Measurements from ENCODE around the gene TMEM151A. TPM values are rescaled to one million over a fixed set of nuclear protein-coding genes. Genes with fewer than 3 reads are reported as not detected.
"Not testable (repeated sequence)": the region's sequence is repeated elsewhere in the genome, so short reads cannot be mapped to it uniquely, and the experiment has no call there.

Gene TMEM151A
- total RNA-seq, 1 experiment from 2014 or later = 1.5 TPM

- BruUV-seq (replicated peaks) = no TSS peak
- ChIA-PET CTCF (no interaction called here), POLR2A (ENCODE audit: low non-redundant PET) (interaction anchor here (0.6 kb wide), 1 partner anchor 203 kb away, joined by 7 read pairs; no protein-coding TSS in a partner anchor)
- no peaks in the 10 kb centered on the region for H3K27me3 ChIP-seq (replicated peaks; ENCODE audit: insufficient read depth, low read depth, low read length, poor library complexity)
- no peaks in the 10 kb centered on the region for H3K9me3 ChIP-seq (ENCODE audit: low read depth, low read length, poor library complexity, severe bottlenecking)
- intact Hi-C loops (cut with micrococcal nuclease; ENCODE audit: unreplicated experiment) = no loop called here
- DNase-seq (ENCODE audit: low spot score) = no peak
- H3K36me3 ChIP-seq (ENCODE audit: insufficient read depth, low read length, poor library complexity, severe bottlenecking) = no peaks in the 10 kb centered on the region
- TF ChIP-seq CTCF (conservative IDR thresholded peaks at IDR 0.05; ENCODE audit: low read depth, low read length) (no peak), EZH2 (IDR thresholded peaks at IDR 0.05; ENCODE audit: borderline replicate concordance, low read depth, low read length, poor library complexity, severe bottlenecking) (no peak)
- H3K27ac ChIP-seq (ENCODE audit: low read depth, low read length, poor library complexity, severe bottlenecking) = peak overlapping the region; percentile 100
- no peak overlapping the region for H3K4me3 ChIP-seq (ENCODE audit: low read depth, low read length, poor library complexity, severe bottlenecking)
- H3K4me1 ChIP-seq (ENCODE audit: insufficient read depth, low read length, poor library complexity, severe bottlenecking) = peaks cover 55% of the 10 kb centered on the region
These were observed 26.9 kb downstream of the TMEM151A start for GRCh38 chr11:66318600-66318970.

DNA sequence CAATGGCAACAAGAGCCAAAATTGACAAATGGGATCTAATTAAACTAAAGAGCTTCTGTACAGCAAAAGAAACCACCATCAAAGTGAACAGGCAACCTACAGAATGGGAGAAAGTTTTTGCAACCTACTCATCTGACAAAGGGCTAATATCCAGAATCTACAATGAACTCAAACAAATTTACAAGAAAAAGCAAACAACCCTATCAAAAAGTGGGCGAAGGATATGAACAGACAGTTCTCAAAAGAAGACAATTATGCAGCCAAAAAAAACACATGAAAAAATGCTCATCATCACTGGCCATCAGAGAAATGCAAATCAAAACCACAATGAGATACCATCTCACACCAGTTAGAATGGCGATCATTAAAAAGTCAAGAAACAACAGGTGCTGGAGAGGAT, 28.6 kb downstream of the TMEM151A start:
- H3K27me3 ChIP-seq (replicated peaks; ENCODE audit: insufficient read depth, low read depth, low read length, poor library complexity); H3K4me3 ChIP-seq (ENCODE audit: low read depth, low read length, poor library complexity, severe bottlenecking); BruUV-seq (replicated peaks); H3K36me3 ChIP-seq (ENCODE audit: insufficient read depth, low read length, poor library complexity, severe bottlenecking); intact Hi-C loops (cut with micrococcal nuclease; ENCODE audit: unreplicated experiment); DNase-seq (ENCODE audit: low spot score); CTCF ChIA-PET; H3K9me3 ChIP-seq (ENCODE audit: low read depth, low read length, poor library complexity, severe bottlenecking); POLR2A ChIA-PET (ENCODE audit: low non-redundant PET); H3K27ac ChIP-seq (ENCODE audit: low read depth, low read length, poor library complexity, severe bottlenecking): not testable (repeated sequence)
- peaks cover 38% of the 10 kb centered on the region for H3K4me1 ChIP-seq (ENCODE audit: insufficient read depth, low read length, poor library complexity, severe bottlenecking)

DNA sequence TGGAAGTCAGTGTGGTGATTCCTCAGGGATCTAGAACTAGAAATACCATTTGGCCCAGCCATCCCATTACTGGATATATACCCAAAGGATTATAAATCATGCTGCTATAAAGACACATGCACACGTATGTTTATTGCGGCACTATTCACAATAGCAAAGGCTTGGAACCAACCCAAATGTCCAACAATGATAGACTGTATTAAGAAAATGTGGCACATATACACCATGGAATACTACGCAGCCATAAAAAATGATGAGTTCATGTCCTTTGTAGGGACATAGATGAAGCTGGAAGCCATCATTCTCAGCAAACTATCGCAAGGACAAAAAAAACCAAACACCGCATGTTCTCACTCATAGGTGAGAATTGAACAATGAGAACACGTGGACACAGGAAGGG, 29.1 kb downstream of the TMEM151A start:
- H3K27me3 ChIP-seq (replicated peaks; ENCODE audit: insufficient read depth, low read depth, low read length, poor library complexity); H3K4me3 ChIP-seq (ENCODE audit: low read depth, low read length, poor library complexity, severe bottlenecking); H3K36me3 ChIP-seq (ENCODE audit: insufficient read depth, low read length, poor library complexity, severe bottlenecking); DNase-seq (ENCODE audit: low spot score); POLR2A ChIA-PET (ENCODE audit: low non-redundant PET); H3K27ac ChIP-seq (ENCODE audit: low read depth, low read length, poor library complexity, severe bottlenecking); intact Hi-C loops (cut with micrococcal nuclease; ENCODE audit: unreplicated experiment); CTCF ChIA-PET; BruUV-seq (replicated peaks); H3K9me3 ChIP-seq (ENCODE audit: low read depth, low read length, poor library complexity, severe bottlenecking): not testable (repeated sequence)
- H3K4me1 ChIP-seq (ENCODE audit: insufficient read depth, low read length, poor library complexity, severe bottlenecking) = peaks cover 33% of the 10 kb centered on the region

DNA sequence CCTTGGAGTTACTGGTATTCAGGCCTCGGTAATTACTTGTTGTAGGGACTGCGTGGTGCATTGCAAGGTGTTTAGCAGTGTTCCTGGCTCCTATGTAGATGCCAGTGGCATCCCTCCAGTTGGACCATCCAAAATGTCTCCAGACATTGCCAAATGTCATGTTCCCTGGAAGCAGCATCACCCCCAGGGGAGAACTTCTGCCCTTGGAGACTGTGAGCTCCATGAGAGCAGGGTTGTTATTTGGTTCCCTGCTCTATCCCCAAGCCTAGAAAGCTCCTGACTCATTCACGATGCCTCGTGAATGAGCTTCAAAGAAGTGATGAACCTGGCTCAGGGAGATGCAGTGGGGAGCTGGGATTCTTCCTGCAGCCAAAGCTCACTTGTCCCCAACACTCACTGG, 29.9 kb downstream of the TMEM151A start:
- no peak overlapping the region for H3K27ac ChIP-seq (ENCODE audit: low read depth, low read length, poor library complexity, severe bottlenecking)
- intact Hi-C loops (cut with micrococcal nuclease; ENCODE audit: unreplicated experiment) = no loop called here

More for the DNA sequence above, 29.9 kb downstream of the TMEM151A start:
- DNase-seq (ENCODE audit: low spot score) = no peak
- no peak for TF ChIP-seq EZH2 (IDR thresholded peaks at IDR 0.05; ENCODE audit: borderline replicate concordance, low read depth, low read length, poor library complexity, severe bottlenecking)
- TF ChIP-seq CTCF (conservative IDR thresholded peaks at IDR 0.05; ENCODE audit: low read depth, low read length) = no peak
- no peaks in the 10 kb centered on the region for H3K27me3 ChIP-seq (replicated peaks; ENCODE audit: insufficient read depth, low read depth, low read length, poor library complexity)
- no peaks in the 10 kb centered on the region for H3K36me3 ChIP-seq (ENCODE audit: insufficient read depth, low read length, poor library complexity, severe bottlenecking)
- BruUV-seq (replicated peaks) = no TSS peak
- ChIA-PET POLR2A (ENCODE audit: low non-redundant PET) (no interaction called here), CTCF (interaction anchor here (1.5 to 2.0 kb wide), 2 partner anchors 9 to 10 kb away, joined by 4 to 12 read pairs; no protein-coding TSS in a partner anchor)
- no peaks in the 10 kb centered on the region for H3K9me3 ChIP-seq (ENCODE audit: low read depth, low read length, poor library complexity, severe bottlenecking)
- no peak overlapping the region for H3K4me3 ChIP-seq (ENCODE audit: low read depth, low read length, poor library complexity, severe bottlenecking)
- peaks cover 28% of the 10 kb centered on the region for H3K4me1 ChIP-seq (ENCODE audit: insufficient read depth, low read length, poor library complexity, severe bottlenecking)

All from A673 (cell line).